NCI-H748 treated with DMSO at 0.1 percent for 48 hours (cell line): ENCODE data around the gene SET.

Source experiments
- DNase-seq: peaks from one replicate; lab custom pipeline; 2025; lab: John Stamatoyannopoulos, UW

Gene SET

DNA sequence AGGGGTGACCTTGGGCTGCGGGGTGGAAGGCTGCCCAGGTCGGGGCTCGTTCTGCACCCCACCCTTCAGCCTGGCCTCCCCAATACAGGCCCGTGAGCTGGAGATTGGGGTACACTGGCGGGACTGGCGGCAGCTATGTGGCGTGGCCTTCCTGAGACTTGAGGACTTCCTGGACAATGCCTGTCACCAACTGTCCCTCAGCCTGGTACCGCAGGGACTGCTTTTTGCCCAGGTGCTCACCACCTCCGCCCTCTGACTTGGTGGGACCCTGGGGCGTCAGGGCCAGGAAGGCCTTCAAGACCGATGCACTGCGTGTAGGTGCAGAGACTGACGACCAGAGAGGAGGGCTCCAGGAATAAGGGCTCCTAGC, 24.4 kb downstream of the SET start:
- DNase-seq, result no peak

DNA sequence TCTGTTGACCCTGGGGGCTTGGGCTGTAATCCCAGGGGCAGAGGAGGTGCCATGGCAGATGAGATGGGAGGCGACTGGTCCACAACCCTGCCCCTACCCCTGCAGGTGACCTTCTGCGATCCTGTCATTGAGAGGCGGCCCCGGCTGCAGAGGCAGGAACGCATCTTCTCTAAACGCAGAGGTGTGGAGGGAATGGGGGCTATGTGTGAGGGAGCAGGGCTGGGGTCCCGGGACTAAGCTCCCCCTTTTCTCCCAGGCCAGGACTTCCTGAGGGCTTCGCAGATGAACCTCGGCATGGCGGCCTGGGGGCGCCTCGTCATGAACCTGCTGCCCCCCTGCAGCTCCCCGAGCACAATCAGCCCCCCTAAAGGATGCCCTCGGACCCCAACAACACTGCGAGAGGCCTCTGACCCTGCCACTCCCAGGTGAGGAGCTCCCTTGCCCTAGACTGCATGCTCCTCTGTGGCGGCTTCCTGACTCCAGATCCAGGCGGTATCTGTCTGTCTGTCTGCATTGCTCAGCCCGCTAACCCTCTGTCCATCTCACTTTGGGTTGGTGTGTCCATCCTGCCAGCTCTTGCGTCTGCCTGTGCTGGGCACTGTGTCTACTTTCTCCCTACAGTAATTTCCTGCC, 25.0 kb downstream of the SET start:
- no peak for DNase-seq

DNA sequence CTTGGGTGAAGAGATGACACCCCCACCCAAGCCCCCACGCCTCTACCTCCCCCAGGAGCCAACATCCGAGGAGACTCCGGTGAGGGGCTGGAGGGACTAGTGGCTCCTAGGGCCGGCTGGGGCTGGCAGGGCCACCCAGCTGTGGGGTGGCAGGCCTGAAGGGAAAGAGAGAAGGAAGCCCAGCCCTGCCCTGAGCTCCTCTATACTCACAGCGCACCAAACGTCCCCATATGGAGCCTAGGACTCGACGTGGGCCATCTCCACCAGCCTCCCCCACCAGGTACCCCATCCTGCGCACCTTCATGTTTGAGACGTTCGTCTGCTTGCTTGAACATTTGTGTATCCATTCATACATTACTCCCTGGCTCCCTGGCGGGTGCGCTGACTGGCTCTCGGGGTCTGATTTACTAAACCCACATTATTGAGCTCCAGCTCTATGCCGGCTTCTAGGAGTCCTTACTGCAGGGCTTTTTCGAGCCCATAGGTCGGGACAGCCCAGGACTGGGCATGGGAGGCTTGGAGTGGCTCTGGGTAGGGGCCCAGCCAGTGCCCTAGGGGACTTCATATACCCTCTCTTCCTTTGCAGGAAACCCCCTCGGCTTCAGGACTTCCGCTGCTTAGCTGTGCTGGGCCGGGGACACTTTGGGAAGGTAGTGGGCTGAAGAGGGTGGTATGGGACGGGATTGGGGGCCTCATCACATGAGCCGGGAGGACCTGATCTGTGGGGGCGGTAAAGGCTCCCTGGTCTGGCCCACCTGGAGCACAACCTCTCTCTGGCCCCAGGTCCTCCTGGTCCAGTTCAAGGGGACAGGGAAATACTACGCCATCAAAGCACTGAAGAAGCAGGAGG, 25.8 kb downstream of the SET start:
- DNase-seq, result no peak

- no peak for DNase-seq
Observed at GRCh38 chr9:128715436-128715750, 26.4 kb downstream of the SET start.

DNA sequence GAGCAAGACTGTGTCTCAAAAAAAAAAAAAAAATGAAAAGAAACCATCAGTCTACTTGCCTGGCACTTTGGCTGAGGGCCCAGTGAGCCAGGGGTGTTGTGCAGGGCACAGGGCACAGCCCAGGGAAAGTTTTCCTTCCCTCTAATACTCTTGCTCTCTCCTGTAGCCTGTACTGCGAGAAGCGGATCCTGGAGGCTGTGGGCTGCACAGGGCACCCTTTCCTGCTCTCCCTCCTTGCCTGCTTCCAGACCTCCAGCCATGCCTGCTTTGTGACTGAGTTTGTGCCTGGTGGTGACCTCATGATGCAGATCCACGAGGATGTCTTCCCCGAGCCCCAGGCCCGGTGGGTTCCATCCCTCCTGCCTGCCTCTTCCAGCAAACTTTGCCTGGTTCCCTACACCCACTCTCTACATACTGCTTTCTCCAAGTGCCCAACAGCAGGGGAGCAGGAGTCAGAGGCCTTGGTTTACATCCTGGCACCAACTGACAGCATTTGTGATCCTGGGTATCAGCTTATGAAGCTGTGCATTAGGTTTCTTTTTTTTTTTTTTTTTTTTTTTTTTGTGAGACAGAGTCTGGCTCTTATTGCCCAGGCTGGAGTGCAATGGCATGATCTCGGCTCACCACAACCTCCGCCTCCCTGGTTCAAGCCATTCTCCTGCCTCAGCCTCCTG, 27.7 kb downstream of the SET start:
- DNase-seq, result no peak

DNA sequence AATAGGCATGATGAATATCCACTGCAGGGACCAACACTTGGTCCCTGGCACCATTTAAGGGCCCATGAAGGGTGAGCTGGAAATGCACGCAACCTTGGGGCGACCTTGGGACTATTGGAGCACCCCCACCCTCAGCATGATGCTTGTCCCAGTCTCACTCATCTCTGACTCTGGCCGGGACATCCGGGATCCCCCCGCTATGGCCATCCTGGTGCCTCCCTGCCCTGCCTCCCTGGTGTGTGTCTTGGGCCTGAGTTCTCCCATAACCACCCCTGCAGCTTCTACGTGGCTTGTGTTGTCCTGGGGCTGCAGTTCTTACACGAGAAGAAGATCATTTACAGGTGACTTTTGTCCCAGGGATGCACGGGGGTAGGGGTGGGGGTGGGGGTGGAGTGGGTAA, 29.0 kb downstream of the SET start:
- DNase-seq, result no peak

- DNase-seq, result no peak
Observed at GRCh38 chr9:128718475-128718874, 29.5 kb downstream of the SET start.

DNA sequence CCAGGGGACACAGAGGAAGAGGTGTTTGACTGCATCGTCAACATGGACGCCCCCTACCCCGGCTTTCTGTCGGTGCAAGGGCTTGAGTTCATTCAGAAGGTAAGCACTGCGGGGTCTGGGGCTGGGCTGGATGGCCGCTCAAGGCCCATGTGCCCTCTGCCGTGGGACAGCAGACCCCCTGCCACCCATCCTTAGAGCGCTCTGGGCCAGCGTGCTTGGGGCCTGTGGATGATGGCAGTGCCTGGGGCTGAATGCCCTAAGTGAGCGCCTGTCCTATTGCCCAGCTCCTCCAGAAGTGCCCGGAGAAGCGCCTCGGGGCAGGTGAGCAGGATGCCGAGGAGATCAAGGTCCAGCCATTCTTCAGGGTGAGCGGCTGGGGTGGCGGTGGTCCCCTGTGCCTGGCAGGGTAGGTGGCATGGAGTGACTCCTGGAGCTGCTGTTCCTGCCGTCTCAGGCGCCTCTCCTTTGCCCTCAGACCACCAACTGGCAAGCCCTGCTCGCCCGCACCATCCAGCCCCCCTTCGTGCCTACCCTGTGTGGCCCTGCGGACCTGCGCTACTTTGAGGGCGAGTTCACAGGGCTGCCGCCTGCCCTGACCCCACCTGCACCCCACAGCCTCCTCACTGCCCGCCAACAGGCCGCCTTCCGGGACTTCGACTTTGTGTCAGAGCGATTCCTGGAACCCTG, 31.0 kb downstream of the SET start:
- no peak for DNase-seq

DNA sequence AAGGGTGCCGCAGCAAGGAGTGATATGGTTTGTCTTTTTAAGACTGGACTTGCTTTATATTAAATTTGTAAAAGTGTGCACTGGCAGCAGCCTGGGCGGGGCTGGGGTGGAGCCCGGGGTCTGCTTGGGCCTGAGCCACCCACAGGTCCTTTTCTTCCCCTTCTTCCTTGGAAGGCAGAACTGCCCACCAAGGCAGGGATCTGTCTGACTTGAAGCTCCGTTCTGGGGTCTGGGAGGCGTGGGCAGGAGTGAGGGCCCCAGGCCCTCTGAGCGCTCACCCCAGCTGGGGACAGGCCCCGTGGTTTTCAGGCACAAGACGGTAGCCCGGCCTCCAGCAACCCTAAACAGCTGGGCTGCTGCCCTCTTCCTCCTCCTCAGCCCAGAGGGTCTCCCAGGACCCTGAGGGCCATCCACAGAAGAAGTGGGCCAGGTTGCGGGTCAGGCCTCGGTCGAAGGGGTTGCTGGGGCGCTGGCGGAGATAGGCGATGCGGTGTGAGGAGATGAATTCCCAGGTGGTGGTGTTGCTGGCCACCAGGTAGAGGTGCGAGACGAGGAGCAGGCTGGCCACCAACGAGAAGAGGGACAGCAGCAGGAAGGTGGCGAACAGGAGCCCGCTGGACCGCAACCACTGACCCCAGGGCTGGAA, 31.9 kb downstream of the SET start:
- no peak for DNase-seq

DNA sequence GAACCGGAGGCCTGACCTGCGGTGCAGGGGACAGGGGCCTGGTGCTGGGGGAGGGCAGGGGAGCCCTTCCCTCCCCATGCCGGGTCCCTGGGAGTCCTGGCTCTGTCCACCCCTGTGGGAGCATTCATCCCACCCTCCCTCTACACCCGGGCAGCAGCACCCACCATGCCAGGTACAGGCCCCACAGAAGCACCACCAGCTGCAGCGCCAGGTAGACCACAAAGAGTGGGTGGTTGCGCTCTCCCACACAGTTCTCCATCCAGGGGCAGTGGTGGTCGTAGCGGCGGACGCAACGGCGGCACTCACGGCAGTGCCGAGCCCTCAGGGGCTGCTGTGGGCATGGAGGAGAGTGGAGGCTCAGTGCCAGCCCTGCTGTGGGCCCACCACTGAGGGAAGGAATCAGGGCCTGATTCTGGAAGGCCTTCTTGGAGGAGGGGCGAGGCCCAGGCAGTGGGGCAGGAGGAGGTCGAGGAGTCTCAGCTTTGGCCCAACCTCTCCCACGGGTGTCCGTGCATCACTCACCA, 32.5 kb downstream of the SET start:
- no peak for DNase-seq

DNA sequence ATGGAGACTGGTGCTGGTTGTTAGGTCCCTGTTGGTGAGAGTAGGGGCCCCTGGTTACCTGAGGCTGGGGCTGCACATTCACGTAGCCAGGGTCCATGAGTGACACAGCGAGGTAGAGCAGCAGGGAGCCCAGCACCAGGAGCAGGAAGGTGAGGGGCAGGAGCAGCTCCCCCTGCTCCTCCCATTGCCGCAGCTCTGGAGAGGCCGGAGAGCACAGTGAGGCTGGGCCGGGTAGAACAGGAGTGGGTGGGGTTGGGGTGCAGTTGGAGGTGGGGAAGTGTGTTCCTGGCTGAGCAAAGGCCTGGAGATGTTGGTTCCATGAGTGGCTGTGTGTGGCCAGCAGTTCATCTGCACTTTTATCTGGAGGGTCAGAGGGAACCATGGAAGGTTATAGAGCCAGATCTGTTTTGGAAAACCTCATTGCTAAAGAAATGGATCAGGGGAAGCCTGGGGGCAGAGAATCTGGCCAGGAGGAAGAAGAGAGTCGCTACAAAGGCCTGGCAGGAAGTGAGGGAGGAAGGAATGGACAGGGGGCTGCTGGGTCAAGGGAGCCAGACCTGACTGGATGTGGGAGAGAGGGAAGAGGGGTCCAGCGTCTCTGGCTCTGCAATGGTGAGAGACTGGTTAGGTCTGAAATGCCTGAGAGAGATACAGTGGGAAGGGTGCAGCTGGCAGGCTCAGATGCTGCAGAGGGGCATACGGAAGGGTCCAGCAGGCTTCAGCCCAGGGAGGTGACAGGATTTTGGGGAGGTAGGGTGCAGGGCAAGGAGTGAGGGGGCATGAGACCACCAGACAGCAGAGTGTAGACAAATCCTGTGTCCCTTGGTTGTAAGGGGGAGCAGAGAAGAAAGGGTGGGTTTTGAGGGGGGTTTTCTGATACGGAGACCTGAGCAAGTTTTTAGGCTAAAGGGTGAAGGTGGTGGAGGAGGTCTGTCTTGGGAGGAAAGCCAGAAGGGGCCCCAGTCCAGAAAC, 33.6 kb downstream of the SET start:
- no peak for DNase-seq

- no peak for DNase-seq
Observed at GRCh38 chr9:128723352-128723865, 34.4 kb downstream of the SET start.

GRCh38 chr9:128723866-128724743, 35.1 kb downstream of the SET start, which contains the start of gene ZDHHC12:
TSS of gene ZDHHC12 (minus strand) at chr9:128724127. CDS start at chr9:128724093, 34 bp downstream.
- peak; percentile 96 for DNase-seq

DNA sequence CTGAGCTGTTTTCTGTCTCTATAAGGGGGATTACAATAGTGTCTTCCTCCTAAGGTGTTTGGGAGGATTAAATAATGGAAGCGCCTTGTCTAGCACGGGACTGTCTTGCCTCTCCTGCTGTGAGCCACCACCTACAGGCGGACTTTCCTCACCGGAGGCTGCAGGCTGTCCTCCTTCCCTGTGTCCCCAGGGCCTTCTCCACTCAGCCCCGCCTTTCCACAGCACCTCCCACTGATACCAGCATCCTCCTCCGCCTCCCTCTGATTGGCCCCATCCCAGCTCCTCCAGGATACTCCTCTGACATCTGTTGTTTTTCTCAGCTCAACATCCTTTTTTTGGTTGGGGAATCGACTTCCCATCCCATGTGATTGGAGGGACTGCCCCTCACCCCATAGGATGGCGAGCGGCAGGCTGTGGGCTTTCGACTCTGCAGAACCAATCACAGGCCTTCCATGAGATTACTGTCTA, 35.8 kb downstream of the SET start:
- DNase-seq, result peak; percentile 88

- DNase-seq, result no peak
Observed at GRCh38 chr9:128727640-128728248, 38.7 kb downstream of the SET start.

GRCh38 chr9:128728298-128728697, 39.3 kb downstream of the SET start:
- DNase-seq, result no peak

DNA sequence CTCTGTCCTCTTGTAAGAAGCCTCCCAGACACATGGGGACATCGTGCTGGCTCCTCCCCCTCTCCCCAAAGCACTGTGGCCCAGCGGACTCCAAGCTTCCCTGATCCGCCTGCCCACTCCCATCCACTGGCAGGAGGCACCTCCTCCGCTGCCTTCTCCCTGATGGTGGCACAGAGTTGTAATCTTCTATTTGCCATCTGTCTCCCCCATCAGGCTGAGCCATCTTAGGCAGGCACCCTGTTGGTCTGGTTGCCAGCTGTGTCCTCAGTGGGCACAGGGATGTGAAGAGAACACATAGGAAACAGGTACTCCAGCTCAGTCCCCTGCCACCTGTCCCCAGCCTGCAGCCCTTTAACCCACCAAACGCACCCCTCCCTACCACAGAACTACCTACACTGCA, 40.3 kb downstream of the SET start:
- DNase-seq, result no peak

GRCh38 chr9:128729766-128730517, 40.9 kb downstream of the SET start:
- DNase-seq, result no peak
